Measurements from ENCODE around the gene PROZ.

DNA sequence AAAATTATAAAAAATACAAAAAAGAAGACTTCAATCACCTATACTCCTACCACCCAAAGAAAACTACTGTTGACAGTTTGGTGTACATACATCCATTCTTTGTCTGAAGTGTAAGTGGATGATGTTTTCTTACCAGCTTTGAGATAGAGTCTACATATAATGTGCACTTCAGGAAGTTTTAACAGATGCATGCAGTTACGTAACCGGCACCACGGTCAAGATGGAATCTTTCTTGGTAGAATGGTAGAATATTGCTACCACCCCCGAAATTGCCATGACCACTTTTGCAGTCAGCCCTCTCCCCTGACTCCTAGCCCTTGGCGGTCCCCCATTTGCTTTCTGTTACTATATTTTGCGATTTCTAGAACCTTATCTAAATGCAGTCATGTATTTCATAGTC, 52.4 kb downstream of the PROZ start:
- TF ChIP-seq CTCF (IDR thresholded peaks at IDR 0.05), result no peak
- TF ChIP-seq EZH2 (IDR thresholded peaks at IDR 0.05; ENCODE audit: borderline replicate concordance, insufficient read depth, low read depth, low read length, poor library complexity, severe bottlenecking), result no peak
